ENCODE measurements around the gene ENTR1.
"Not testable (repeated sequence)": the region's sequence is repeated elsewhere in the genome, so short reads cannot be mapped to it uniquely, and the experiment has no call there.

Gene ENTR1

GRCh38 chr9:136416914-136417313 lies 6.5 kb upstream of the ENTR1 start:
- no peak overlapping the region for H3K9ac ChIP-seq (ENCODE audit: low read length in 2 of 2)
- H3K4me1 ChIP-seq (ENCODE audit: control insufficient read depth, insufficient read depth, low read length) = peaks cover under 1% of the 10 kb centered on the region
- H3K36me3 ChIP-seq (ENCODE audit: control insufficient read depth in 2 of 2, insufficient read depth in 2 of 2, low read length in 2 of 2) = peaks cover 62 to 63% of the 10 kb centered on the region in 2 donors
- H3K27me3 ChIP-seq (ENCODE audit: control insufficient read depth in 1 of 2, insufficient read depth in 2 of 2, low read length in 2 of 2) = no peaks in the 10 kb centered on the region
- no peaks in the 10 kb centered on the region for H3K9me3 ChIP-seq (ENCODE audit: control insufficient read depth in 2 of 2, low read length in 2 of 2)
- no peak overlapping the region for H3K4me3 ChIP-seq (ENCODE audit: low read length in 2 of 2)
- H3K27ac ChIP-seq (ENCODE audit: low read length) = no peak overlapping the region

- H3K9ac ChIP-seq (ENCODE audit: low read length in 2 of 2) = no peak overlapping the region
- no peak overlapping the region for H3K4me3 ChIP-seq (ENCODE audit: low read length in 2 of 2)
- no peaks in the 10 kb centered on the region for H3K9me3 ChIP-seq (ENCODE audit: control insufficient read depth in 2 of 2, low read length in 2 of 2)
- no peaks in the 10 kb centered on the region for H3K27me3 ChIP-seq (ENCODE audit: control insufficient read depth in 1 of 2, insufficient read depth in 2 of 2, low read length in 2 of 2)
- peaks cover 58 to 63% of the 10 kb centered on the region in 2 donors for H3K36me3 ChIP-seq (ENCODE audit: control insufficient read depth in 2 of 2, insufficient read depth in 2 of 2, low read length in 2 of 2)
- H3K27ac ChIP-seq (ENCODE audit: low read length) = no peak overlapping the region
- H3K4me1 ChIP-seq (ENCODE audit: control insufficient read depth, insufficient read depth, low read length) = peaks cover 5% of the 10 kb centered on the region
Measured at GRCh38 chr9:136416427-136416826, 6.0 kb upstream of the ENTR1 start.

DNA sequence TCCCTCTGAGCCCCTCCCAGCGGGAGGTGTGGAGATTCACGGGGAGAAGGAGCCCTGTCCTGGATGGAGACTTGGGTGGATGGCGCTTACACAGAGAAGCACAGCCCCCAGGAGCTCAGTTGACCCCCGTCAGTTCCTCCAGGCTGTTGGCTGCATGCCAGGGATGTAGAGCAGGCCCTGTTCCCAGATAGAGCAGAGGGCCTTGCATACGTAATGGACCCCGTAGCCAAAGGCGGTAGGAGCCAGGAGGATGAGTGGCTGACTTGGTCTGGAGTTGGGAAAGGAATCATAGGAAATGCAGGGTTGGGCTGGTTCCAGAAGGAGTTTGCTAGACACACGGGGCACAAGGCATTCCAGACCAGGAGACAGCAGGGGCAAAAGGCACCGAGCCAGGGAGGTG lies 2.5 kb upstream of the ENTR1 start:
- Histone ChIP-seq H3K9me3 (ENCODE audit: control insufficient read depth in 2 of 2, low read length in 2 of 2) (no peaks in the 10 kb centered on the region), H3K4me1 (ENCODE audit: control insufficient read depth, insufficient read depth, low read length) (peaks cover 25% of the 10 kb centered on the region), H3K36me3 (ENCODE audit: control insufficient read depth in 2 of 2, insufficient read depth in 2 of 2, low read length in 2 of 2) (peaks cover 40 to 45% of the 10 kb centered on the region in 2 donors), H3K27ac (ENCODE audit: low read length) (no peak overlapping the region), H3K9ac (ENCODE audit: low read length in 2 of 2) (no peak overlapping the region), H3K4me3 (ENCODE audit: low read length in 2 of 2) (no peak overlapping the region), H3K27me3 (ENCODE audit: control insufficient read depth in 1 of 2, insufficient read depth in 2 of 2, low read length in 2 of 2) (no peaks in the 10 kb centered on the region)

DNA sequence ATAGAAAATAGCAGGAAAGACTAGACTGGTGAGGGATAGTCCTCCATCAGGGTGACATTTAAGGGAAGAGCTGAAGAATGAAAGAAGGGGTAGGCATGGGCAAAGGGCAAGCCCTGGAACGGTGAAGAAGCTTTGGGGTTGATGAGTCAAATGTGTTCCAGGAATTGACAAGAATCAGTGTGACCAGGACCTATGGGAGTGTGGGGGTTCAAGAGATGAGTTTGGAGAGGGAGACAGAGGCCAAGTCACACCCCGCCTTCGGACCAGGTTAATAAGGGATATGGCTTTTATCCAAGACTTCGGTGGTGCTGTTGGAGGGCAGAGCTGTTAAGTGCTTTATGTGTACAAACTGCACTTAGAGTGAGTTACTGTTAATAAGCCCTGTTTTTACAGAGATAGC lies 964 bp upstream of the ENTR1 start:
- peak overlapping the region; percentile 78 to 92 for H3K4me3 ChIP-seq (ENCODE audit: low read length in 2 of 2)
- no peaks in the 10 kb centered on the region for H3K27me3 ChIP-seq (ENCODE audit: control insufficient read depth in 1 of 2, insufficient read depth in 2 of 2, low read length in 2 of 2)
- H3K4me1 ChIP-seq (ENCODE audit: control insufficient read depth, insufficient read depth, low read length) = peaks cover 25% of the 10 kb centered on the region
- H3K36me3 ChIP-seq (ENCODE audit: control insufficient read depth in 2 of 2, insufficient read depth in 2 of 2, low read length in 2 of 2) = peaks cover 36 to 40% of the 10 kb centered on the region in 2 donors
- H3K9me3 ChIP-seq (ENCODE audit: control insufficient read depth in 2 of 2, low read length in 2 of 2) = no peaks in the 10 kb centered on the region
- no peak overlapping the region for H3K27ac ChIP-seq (ENCODE audit: low read length)
- H3K9ac ChIP-seq (ENCODE audit: low read length in 2 of 2) = peak overlapping the region; percentile 74 to 91

- Histone ChIP-seq H3K9ac (ENCODE audit: low read length in 2 of 2) (peak overlapping the region; percentile 71 to 74), H3K4me3 (ENCODE audit: low read length in 2 of 2) (peak overlapping the region; percentile 78 to 92), H3K4me1 (ENCODE audit: control insufficient read depth, insufficient read depth, low read length) (peaks cover 25% of the 10 kb centered on the region), H3K36me3 (ENCODE audit: control insufficient read depth in 2 of 2, insufficient read depth in 2 of 2, low read length in 2 of 2) (peaks cover 29 to 36% of the 10 kb centered on the region in 2 donors), H3K27me3 (ENCODE audit: control insufficient read depth in 1 of 2, insufficient read depth in 2 of 2, low read length in 2 of 2) (no peaks in the 10 kb centered on the region), H3K27ac (ENCODE audit: low read length) (no peak overlapping the region), H3K9me3 (ENCODE audit: control insufficient read depth in 2 of 2, low read length in 2 of 2) (no peaks in the 10 kb centered on the region)
Measured at GRCh38 chr9:136409557-136410455, 608 bp downstream of the ENTR1 start.

DNA sequence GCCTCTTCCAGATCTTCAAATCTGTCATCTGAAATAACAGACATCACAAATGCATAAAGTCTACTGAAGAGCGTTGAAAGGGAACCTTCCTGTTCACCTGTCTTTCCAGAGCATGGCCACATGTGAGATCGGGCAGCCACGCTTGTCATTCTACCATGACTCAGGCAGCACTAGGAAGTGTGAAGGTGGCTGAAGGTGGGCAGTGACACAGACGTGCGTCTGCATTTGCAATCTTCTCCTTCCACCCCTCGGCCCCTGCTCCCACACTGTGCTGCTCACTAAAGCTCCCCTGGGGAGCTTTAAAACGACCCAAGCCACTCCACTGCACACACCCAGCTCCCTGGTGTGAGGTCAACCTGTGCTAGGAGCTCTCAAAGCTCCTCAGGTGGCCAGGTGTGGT lies 2.5 kb downstream of the ENTR1 start:
- Histone ChIP-seq H3K27me3 (ENCODE audit: control insufficient read depth in 1 of 2, insufficient read depth in 2 of 2, low read length in 2 of 2) (no peaks in the 10 kb centered on the region), H3K9me3 (ENCODE audit: control insufficient read depth in 2 of 2, low read length in 2 of 2) (no peaks in the 10 kb centered on the region), H3K4me1 (ENCODE audit: control insufficient read depth, insufficient read depth, low read length) (peaks cover 27% of the 10 kb centered on the region), H3K27ac (ENCODE audit: low read length) (no peak overlapping the region), H3K36me3 (ENCODE audit: control insufficient read depth in 2 of 2, insufficient read depth in 2 of 2, low read length in 2 of 2) (peaks cover 18 to 29% of the 10 kb centered on the region in 2 donors), H3K9ac (ENCODE audit: low read length in 2 of 2) (no peak overlapping the region), H3K4me3 (ENCODE audit: low read length in 2 of 2) (no peak overlapping the region)

GRCh38 chr9:136407061-136407460 lies 3.4 kb downstream of the ENTR1 start:
- not testable (repeated sequence) for H3K27ac ChIP-seq (ENCODE audit: low read length); H3K4me3 ChIP-seq (ENCODE audit: low read length in 2 of 2); H3K9me3 ChIP-seq (ENCODE audit: control insufficient read depth in 2 of 2, low read length in 2 of 2); H3K9ac ChIP-seq (ENCODE audit: low read length in 2 of 2); H3K27me3 ChIP-seq (ENCODE audit: control insufficient read depth in 1 of 2, insufficient read depth in 2 of 2, low read length in 2 of 2)
- Histone ChIP-seq H3K4me1 (ENCODE audit: control insufficient read depth, insufficient read depth, low read length) (peaks cover 27% of the 10 kb centered on the region), H3K36me3 (ENCODE audit: control insufficient read depth in 2 of 2, insufficient read depth in 2 of 2, low read length in 2 of 2) (peaks cover 14 to 26% of the 10 kb centered on the region in 2 donors)

GRCh38 chr9:136405904-136406303 lies 4.5 kb downstream of the ENTR1 start:
- H3K9me3 ChIP-seq (ENCODE audit: control insufficient read depth in 2 of 2, low read length in 2 of 2); H3K27me3 ChIP-seq (ENCODE audit: control insufficient read depth in 1 of 2, insufficient read depth in 2 of 2, low read length in 2 of 2); H3K4me3 ChIP-seq (ENCODE audit: low read length in 2 of 2); H3K27ac ChIP-seq (ENCODE audit: low read length); H3K9ac ChIP-seq (ENCODE audit: low read length in 2 of 2): not testable (repeated sequence)
- Histone ChIP-seq H3K36me3 (ENCODE audit: control insufficient read depth in 2 of 2, insufficient read depth in 2 of 2, low read length in 2 of 2) (peaks cover 14 to 23% of the 10 kb centered on the region in 2 donors), H3K4me1 (ENCODE audit: control insufficient read depth, insufficient read depth, low read length) (peaks cover 16% of the 10 kb centered on the region)

DNA sequence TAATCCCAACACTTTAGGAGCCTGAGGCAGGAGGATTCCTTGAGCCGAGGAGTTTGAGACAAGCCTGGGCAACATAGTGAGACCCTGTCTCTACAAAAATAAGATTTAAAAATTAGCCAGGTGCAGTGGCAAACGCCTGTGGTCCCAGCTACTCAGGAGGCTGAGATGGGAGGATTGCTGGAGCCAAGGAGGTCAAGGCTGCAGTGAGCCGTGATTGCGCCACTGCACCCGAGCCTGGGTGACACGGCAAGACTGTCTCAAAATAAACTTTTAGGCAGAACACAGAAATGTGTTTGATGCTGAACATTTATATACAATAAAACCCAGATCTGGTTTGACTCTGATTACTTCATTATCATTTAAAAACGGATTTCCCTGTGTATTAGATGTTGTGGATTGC lies 4.9 kb downstream of the ENTR1 start:
- Histone ChIP-seq H3K4me3 (ENCODE audit: low read length in 2 of 2) (no peak overlapping the region), H3K9ac (ENCODE audit: low read length in 2 of 2) (no peak overlapping the region), H3K9me3 (ENCODE audit: control insufficient read depth in 2 of 2, low read length in 2 of 2) (no peaks in the 10 kb centered on the region), H3K27me3 (ENCODE audit: control insufficient read depth in 1 of 2, insufficient read depth in 2 of 2, low read length in 2 of 2) (no peaks in the 10 kb centered on the region), H3K36me3 (ENCODE audit: control insufficient read depth in 2 of 2, insufficient read depth in 2 of 2, low read length in 2 of 2) (peaks cover 14 to 23% of the 10 kb centered on the region in 2 donors), H3K27ac (ENCODE audit: low read length) (no peak overlapping the region), H3K4me1 (ENCODE audit: control insufficient read depth, insufficient read depth, low read length) (peaks cover 18% of the 10 kb centered on the region)

GRCh38 chr9:136404801-136405136 lies 5.6 kb downstream of the ENTR1 start:
- no peaks in the 10 kb centered on the region for H3K27me3 ChIP-seq (ENCODE audit: control insufficient read depth in 1 of 2, insufficient read depth in 2 of 2, low read length in 2 of 2)
- H3K36me3 ChIP-seq (ENCODE audit: control insufficient read depth in 2 of 2, insufficient read depth in 2 of 2, low read length in 2 of 2) = peaks cover 14 to 23% of the 10 kb centered on the region in 2 donors
- no peaks in the 10 kb centered on the region for H3K9me3 ChIP-seq (ENCODE audit: control insufficient read depth in 2 of 2, low read length in 2 of 2)
- H3K4me3 ChIP-seq (ENCODE audit: low read length in 2 of 2) = no peak overlapping the region
- H3K9ac ChIP-seq (ENCODE audit: low read length in 2 of 2) = no peak overlapping the region
- peaks cover 17% of the 10 kb centered on the region for H3K4me1 ChIP-seq (ENCODE audit: control insufficient read depth, insufficient read depth, low read length)
- H3K27ac ChIP-seq (ENCODE audit: low read length) = no peak overlapping the region
